Gastrocnemius medialis (tissue), 4 donors: Measurements from ENCODE around the gene TCTN1. TPM values are rescaled to one million over a fixed set of nuclear protein-coding genes. Genes with fewer than 3 reads are reported as not detected.
"Not testable (repeated sequence)": the region's sequence is repeated elsewhere in the genome, so short reads cannot be mapped to it uniquely, and the experiment has no call there.

Experiments used
- ATAC-seq, 2 donors: fragments of 150-250 bp; one replicate each; pipeline ENCODE4 v1.9.1; 2016
- DNase-seq, 2 donors: peaks; one replicate each; pipeline ENCODE4 v3.0.0-alpha.2; 2019
- H3K27ac ChIP-seq, 4 donors: fragments of 200-600 bp; sonication (generic); 1 replicate in 1 of 4; 2 replicates in 3 of 4; pipeline ENCODE4 v1.5.1; 2016 to 2018; ENCODE audit warnings: mild to moderate bottlenecking in 2 of 4, moderate library complexity in 1 of 4
- H3K27me3 ChIP-seq, 3 donors: fragments of 200-600 bp; sonication (generic) in 2 of 3; 1 replicate in 1 of 3; 2 replicates in 2 of 3; pipeline versions ENCODE4 v1.5.1 to v1.6.0; 2016 to 2019; ENCODE audit warnings: mild to moderate bottlenecking in 1 of 3, moderate library complexity in 1 of 3
- H3K36me3 ChIP-seq, 2 donors: fragments of 200-600 bp; sonication (generic) in 1 of 2; one replicate each; pipeline ENCODE4 v1.5.1; 2017 to 2018
- H3K4me1 ChIP-seq, 2 donors: fragments of 200-600 bp; sonication (generic) in 1 of 2; one replicate each; pipeline ENCODE4 v1.5.1; 2016 to 2017; ENCODE audit warnings: mild to moderate bottlenecking in 2 of 2
- H3K4me3 ChIP-seq, 4 donors: fragments of 200-600 bp; sonication (generic) in 3 of 4; 1 replicate in 1 of 4; 2 replicates in 3 of 4; pipeline ENCODE4 v1.5.1; 2016 to 2019; ENCODE audit warnings: mild to moderate bottlenecking in 2 of 4
- H3K9me3 ChIP-seq, 3 donors: fragments of 200-600 bp; sonication (generic) in 2 of 3; 1 replicate in 1 of 3; 2 replicates in 2 of 3; pipeline ENCODE4 v1.5.1; 2016 to 2019
- POLR2A ChIP-seq, 2 donors: fragments of 450-650 bp; IDR thresholded peaks; one replicate each; pipeline ENCODE4 v1.6.1; 2017; ENCODE audit warnings: antibody characterized with exemption in 2 of 2, mild to moderate bottlenecking in 2 of 2, moderate library complexity in 2 of 2
- in situ Hi-C, 4 donors: fragments of 200-750 bp; cut with MboI; loops; one replicate each; pipeline versions ENCODE4 v1.15.0 to v1.8.0; 2017; ENCODE audit warnings: low sequenced_read_pairs in 4 of 4
- intact Hi-C: fragments of 100-400 bp; cut with DNase I; formaldehyde crosslinking; loops from one replicate; pipeline ENCODE4 v1.15.1; 2023; ENCODE audit warnings: low total_unique reads
- total RNA-seq, 4 donors: library from RNA; depleted of rRNA; stranded (reverse); fragments of >200 nt; gene quantifications; one replicate each; pipeline versions ENCODE4 v1.1.0 to v1.2.3, GENCODE V29; 2016
- TF ChIP-seq, protein P1 (sequence below), 5 experiments: fragments of 450-650 bp in 3 of 5; fragments of 200-600 bp in 2 of 5; sonication (generic) in 2 of 5; IDR thresholded peaks in 4 of 5; conservative IDR thresholded peaks in 1 of 5; 1 replicate in 4 of 5; 2 replicates in 1 of 5; pipeline ENCODE4 v1.5.1; 2016 to 2019; ENCODE audit warnings: antibody characterized with exemption in 5 of 5, mild to moderate bottlenecking in 3 of 5, moderate library complexity in 3 of 5

TCTN1 gene
- total RNA-seq, 4 donors from 2014 or later: 4.7 to 30.8 (median 22.7) TPM

DNA sequence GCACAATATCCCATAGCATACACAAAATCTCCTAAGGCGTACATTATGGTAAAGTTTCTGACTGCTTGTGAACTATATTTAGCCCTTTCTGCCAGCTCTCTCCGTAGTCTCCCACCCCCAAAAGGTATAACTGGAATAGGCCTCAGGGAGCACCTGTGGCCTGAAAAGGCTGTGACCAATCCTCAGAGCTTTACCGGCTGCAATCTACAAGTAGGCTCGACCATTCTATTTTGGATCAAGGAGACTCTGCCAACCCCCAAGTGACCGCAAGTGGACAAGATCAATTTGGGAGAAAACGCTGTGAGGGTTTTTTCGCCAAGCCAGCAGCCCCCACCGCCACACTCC, 32.0 kb upstream of the TCTN1 start:
- Histone ChIP-seq H3K27me3 (no peaks in the 10 kb centered on the region), H3K9me3 (no peaks in the 10 kb centered on the region), H3K4me3 (peak overlapping the region; percentile 67 to 83 (median 78)), H3K36me3 (no peaks in the 10 kb centered on the region), H3K27ac (peak overlapping the region; percentile 91 to 98 (median 94)), H3K4me1 (peaks cover 71% of the 10 kb centered on the region in 2 donors)
- ATAC-seq (peak; percentile 27 to 31), DNase-seq (peak; percentile 23 to 68)
- in situ Hi-C loops: no loop called here
- intact Hi-C loops: loop anchor here (10.0 kb wide), 3 partner anchors 297 to 587 kb away; partner anchors contain the start of genes ANKRD13A, ATP2A2 and GIT2
- TF ChIP-seq, protein P1, sequence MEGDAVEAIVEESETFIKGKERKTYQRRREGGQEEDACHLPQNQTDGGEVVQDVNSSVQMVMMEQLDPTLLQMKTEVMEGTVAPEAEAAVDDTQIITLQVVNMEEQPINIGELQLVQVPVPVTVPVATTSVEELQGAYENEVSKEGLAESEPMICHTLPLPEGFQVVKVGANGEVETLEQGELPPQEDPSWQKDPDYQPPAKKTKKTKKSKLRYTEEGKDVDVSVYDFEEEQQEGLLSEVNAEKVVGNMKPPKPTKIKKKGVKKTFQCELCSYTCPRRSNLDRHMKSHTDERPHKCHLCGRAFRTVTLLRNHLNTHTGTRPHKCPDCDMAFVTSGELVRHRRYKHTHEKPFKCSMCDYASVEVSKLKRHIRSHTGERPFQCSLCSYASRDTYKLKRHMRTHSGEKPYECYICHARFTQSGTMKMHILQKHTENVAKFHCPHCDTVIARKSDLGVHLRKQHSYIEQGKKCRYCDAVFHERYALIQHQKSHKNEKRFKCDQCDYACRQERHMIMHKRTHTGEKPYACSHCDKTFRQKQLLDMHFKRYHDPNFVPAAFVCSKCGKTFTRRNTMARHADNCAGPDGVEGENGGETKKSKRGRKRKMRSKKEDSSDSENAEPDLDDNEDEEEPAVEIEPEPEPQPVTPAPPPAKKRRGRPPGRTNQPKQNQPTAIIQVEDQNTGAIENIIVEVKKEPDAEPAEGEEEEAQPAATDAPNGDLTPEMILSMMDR (IDR thresholded peaks at IDR 0.05 in 4 of 5, conservative IDR thresholded peaks at IDR 0.05 in 1 of 5): no peak
- TF ChIP-seq POLR2A (IDR thresholded peaks at IDR 0.05): no peak

DNA sequence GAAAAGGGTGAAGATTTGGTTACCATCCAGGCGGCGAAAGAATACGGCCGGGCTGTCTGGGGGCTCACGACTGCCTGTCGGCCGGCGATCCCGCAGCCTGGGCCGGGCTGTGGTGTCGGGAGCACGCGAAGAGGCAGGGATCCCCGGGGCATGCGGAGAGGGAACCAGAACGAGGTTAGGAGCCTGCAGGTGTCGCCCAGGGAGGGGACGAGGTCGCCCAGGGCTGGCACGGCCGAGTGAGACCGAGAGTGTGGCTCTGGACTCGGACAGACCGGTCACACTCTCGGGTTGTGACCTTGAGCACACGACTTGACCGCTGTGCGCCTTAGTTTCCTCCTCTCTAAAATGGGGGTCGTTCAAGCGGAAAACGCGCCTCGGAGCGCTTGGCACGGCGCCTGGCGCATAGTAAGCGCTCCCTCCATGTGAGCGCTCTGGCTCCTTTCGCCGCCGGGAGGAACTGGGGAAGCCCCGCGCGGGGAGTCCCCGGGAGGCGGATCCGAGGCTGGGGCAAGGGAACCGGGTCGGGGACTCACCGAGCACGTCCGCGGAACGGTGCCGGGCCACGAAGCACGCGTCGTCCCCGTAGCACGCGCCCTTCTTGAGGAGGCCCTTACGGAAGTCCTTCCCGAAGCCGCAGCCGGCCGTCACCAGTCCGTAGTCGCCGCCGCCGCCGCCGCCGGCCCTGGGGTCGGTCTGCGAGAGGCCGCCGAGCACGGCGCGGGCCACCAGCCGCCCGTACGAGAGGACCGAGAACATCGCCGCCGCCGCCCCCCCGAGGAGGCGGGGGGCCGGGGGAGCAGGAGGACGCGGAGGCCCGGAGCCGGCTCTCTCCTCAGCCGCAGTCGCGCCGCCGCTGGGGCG, 31.4 kb upstream of the TCTN1 start:
- Histone ChIP-seq H3K4me1 (peaks cover 65 to 67% of the 10 kb centered on the region in 2 donors), H3K36me3 (no peaks in the 10 kb centered on the region), H3K9me3 (no peaks in the 10 kb centered on the region), H3K27me3 (no peaks in the 10 kb centered on the region), H3K4me3 (peak overlapping the region; percentile 67 to 83 (median 78)), H3K27ac (peak overlapping the region; percentile 91 to 98 (median 94))
- in situ Hi-C loops: no loop called here
- peak; percentile 30 to 35 for ATAC-seq
- TF ChIP-seq, protein P1 (IDR thresholded peaks at IDR 0.05 in 4 of 5, conservative IDR thresholded peaks at IDR 0.05 in 1 of 5): no peak
- TF ChIP-seq POLR2A (IDR thresholded peaks at IDR 0.05): peak; percentile 44 to 53
- DNase-seq: peak; percentile 61 to 81
- intact Hi-C loops: loop anchor here (1.0 to 10.0 kb wide), 4 partner anchors 45 to 588 kb away; partner anchors contain the start of genes ANKRD13A, ATP2A2 and GIT2

DNA sequence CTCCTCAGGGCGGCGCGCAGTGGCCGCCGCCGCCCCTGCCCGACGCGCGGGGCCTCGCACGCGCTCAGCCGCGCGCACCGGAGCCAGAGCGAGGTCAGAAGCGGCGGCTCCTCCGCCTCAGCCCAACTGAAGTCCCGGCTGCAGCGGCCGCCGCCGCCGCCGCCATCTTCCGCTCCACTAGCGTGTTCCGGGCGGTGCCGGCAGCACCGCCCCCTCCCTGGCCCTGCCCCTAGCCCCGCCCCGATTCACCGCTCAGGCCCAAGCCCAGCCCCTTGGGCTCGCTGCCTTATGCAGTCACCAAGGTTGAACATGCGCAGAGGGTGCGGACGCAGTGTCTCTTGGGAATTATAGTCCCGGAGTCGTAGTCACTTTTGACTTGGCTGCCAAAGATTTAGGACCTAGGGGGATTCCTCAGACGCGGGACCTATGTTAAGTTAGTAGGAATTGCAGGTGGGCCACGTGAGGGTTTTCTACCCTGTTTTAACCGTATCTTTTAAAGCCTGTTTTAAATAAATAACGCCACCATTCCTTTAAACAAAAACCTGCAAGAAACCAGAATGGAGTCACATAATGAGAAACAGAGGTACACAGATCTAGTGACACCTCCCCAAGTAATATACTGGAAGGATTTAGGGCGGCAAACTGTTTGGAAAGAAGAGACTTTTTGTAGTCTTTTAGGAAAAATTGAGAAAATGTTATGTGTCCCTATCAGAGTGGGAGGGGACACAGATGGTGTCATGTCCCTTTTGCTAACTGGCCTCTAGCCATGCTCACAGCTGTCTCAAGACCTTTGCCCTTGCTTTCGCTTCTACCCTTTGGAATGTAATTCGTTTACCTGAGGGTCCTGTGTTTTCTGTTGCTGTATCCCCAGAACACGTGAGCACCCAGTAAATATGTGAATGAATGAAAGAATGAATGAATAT, 30.5 kb upstream of the TCTN1 start, which contains the start of gene PPTC7:
Gene PPTC7, minus strand, starts transcription at position 182 of the 923 bp plus-strand sequence. CDS start 287 bp downstream, outside the sequence.
- in situ Hi-C loops (no loop called here), intact Hi-C loops (loop anchor here (1.0 to 10.0 kb wide), 4 partner anchors 46 to 589 kb away; partner anchors contain the start of genes ANKRD13A, ATP2A2 and GIT2)
- DNase-seq: peak; percentile 96 to 97
- no peaks in the 10 kb centered on the region for H3K27me3 ChIP-seq
- peak within 1 kb of the TSS; percentile 67 to 83 (median 78) for H3K4me3 ChIP-seq
- ATAC-seq: peak; percentile 60 to 70
- H3K9me3 ChIP-seq: no peaks in the 10 kb centered on the region
- H3K4me1 ChIP-seq: peaks cover 56 to 58% of the 10 kb centered on the region in 2 donors
- no peaks in the 10 kb centered on the region for H3K36me3 ChIP-seq
- TF ChIP-seq, protein P1 (IDR thresholded peaks at IDR 0.05 in 4 of 5, conservative IDR thresholded peaks at IDR 0.05 in 1 of 5): peak in 1 of 5 experiments; percentile 7
- TF ChIP-seq POLR2A (IDR thresholded peaks at IDR 0.05): peak; percentile 98 to 99
- peak within 1 kb of the TSS; percentile 91 to 98 (median 94) for H3K27ac ChIP-seq

DNA sequence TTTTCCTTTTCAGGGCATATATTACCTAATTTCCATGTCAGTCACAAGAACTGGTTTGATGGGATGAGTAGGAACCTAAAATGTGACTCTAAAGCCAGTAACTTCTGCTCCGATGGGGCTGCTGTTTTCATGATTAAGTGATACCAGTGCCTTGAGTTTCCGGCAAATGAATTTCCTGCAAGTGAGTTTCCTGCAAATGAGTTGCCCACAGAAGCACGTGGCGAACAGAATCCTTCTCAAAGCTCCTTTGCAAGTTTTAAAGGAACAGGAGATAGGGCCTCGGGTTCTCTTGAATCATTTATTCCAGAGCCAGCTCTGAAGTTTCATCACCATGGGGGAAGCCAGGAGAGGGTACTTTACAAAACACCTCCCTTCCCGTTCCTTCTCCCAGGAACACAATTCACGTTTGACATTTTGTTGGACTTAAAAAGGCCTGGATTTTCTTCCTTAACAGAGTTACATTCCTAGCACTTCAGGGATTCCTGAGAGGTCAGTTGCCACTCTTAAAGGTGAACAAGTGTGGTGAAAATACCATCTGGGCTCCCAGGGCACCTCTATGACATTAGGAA, 28.6 kb upstream of the TCTN1 start:
- Histone ChIP-seq H3K27ac (peak overlapping the region; percentile 91 to 98 (median 94)), H3K36me3 (no peaks in the 10 kb centered on the region), H3K9me3 (no peaks in the 10 kb centered on the region), H3K4me3 (peak overlapping the region in 3 of 4 donors; percentile 19 to 48 (median 25)), H3K27me3 (no peaks in the 10 kb centered on the region), H3K4me1 (peaks cover 39 to 40% of the 10 kb centered on the region in 2 donors)
- intact Hi-C loops: loop anchor here (10.0 kb wide), 3 partner anchors 301 to 591 kb away; partner anchors contain the start of genes ANKRD13A, ATP2A2 and GIT2
- DNase-seq: peak; percentile 52 to 73
- peak; percentile 7 to 36 for ATAC-seq
- TF ChIP-seq POLR2A (IDR thresholded peaks at IDR 0.05): peak in 1 of 2 donors; percentile 50
- TF ChIP-seq, protein P1 (IDR thresholded peaks at IDR 0.05 in 4 of 5, conservative IDR thresholded peaks at IDR 0.05 in 1 of 5): no peak
- in situ Hi-C loops: no loop called here

DNA sequence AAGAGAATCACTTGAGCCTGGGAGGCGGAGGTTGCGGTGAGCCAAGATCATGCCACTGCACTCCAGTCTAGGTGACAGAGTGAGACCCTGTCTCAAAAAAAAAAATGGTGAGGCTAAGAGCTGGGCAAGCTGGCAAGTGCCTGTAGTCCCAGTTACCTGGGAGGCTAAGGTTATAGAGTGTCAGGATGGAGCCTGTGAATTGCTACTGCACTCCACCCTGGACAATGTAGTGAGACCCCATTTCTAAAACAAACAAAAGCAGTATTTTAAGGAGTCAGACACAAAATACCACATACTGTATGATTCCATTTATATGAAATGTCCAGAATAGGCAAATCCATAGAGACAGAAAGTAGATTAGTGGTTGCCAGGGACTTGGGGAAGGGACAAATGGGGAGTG, 26.8 kb upstream of the TCTN1 start:
- in situ Hi-C loops: not testable (repeated sequence)
- peaks cover 42 to 44% of the 10 kb centered on the region in 2 donors for H3K4me1 ChIP-seq

More for the DNA sequence above, 26.8 kb upstream of the TCTN1 start:
- peak overlapping the region; percentile 91 to 98 (median 94) for H3K27ac ChIP-seq
- not testable (repeated sequence) for H3K36me3 ChIP-seq, H3K4me3 ChIP-seq, H3K27me3 ChIP-seq, DNase-seq, H3K9me3 ChIP-seq, ATAC-seq
- intact Hi-C loops: loop anchor here (10.0 kb wide), 3 partner anchors 302 to 592 kb away; partner anchors contain the start of genes ANKRD13A, ATP2A2 and GIT2
